Esophagus squamous epithelium (tissue), 5 donors: Measurements from ENCODE around the gene GPC6. TPM values are rescaled to one million over a fixed set of nuclear protein-coding genes. Genes with fewer than 3 reads are reported as not detected.

Experiments used
- DNase-seq: peaks from one replicate; lab custom pipeline; 2025; lab: John Stamatoyannopoulos, UW
- H3K27ac ChIP-seq, 4 donors: fragments of 200-600 bp; sonication (generic); one replicate each; pipeline ENCODE4 v1.5.1; 2016 to 2019; ENCODE audit warnings: mild to moderate bottlenecking in 1 of 4
- H3K27me3 ChIP-seq, 4 donors: fragments of 200-600 bp; sonication (generic); 1 replicate in 3 of 4; 2 replicates in 1 of 4; pipeline versions ENCODE4 v1.5.1 to v1.6.0; 2017 to 2021; ENCODE audit warnings: antibody characterized with exemption in 1 of 4
- H3K36me3 ChIP-seq, 3 donors: fragments of 200-600 bp; sonication (generic); one replicate each; pipeline ENCODE4 v1.5.1; 2016 to 2019
- H3K4me1 ChIP-seq, 3 donors: fragments of 200-600 bp; sonication (generic); one replicate each; pipeline ENCODE4 v1.5.1; 2017 to 2019
- H3K4me3 ChIP-seq, 4 donors: fragments of 200-600 bp; sonication (generic); 1 replicate in 3 of 4; 2 replicates in 1 of 4; pipeline ENCODE4 v1.5.1; 2016 to 2019; ENCODE audit warnings: mild to moderate bottlenecking in 2 of 4, moderate library complexity in 1 of 4
- H3K9me3 ChIP-seq, 3 donors: fragments of 200-600 bp; sonication (generic); one replicate each; pipeline ENCODE4 v1.5.1; 2016 to 2019
- POLR2A ChIP-seq, 4 donors: fragments of 450-650 bp; IDR thresholded peaks; one replicate each; pipeline ENCODE4 v1.6.1; 2017; ENCODE audit warnings: antibody characterized with exemption in 4 of 4, mild to moderate bottlenecking in 4 of 4, moderate library complexity in 3 of 4
- WGBS, 2 donors: methylation state at CpG; one replicate each; pipeline ENCODE4 v1.1.5; 2018; 5-methylcytosine and 5-hydroxymethylcytosine counted together
- intact Hi-C: fragments of 100-400 bp; cut with DNase I; formaldehyde crosslinking; loops from one replicate; pipeline ENCODE4 v1.15.0; 2022
- total RNA-seq, 4 donors: library from RNA; depleted of rRNA; stranded (reverse); fragments of >200 nt; gene quantifications; one replicate each; pipeline ENCODE4 v1.1.0, GENCODE V29; 2016
- TF ChIP-seq, protein P1 (sequence below), 6 experiments: fragments of 450-650 bp in 4 of 6; fragments of 200-600 bp in 2 of 6; sonication (generic) in 2 of 6; IDR thresholded peaks; one replicate each; pipeline ENCODE4 v1.5.1; 2016 to 2019; ENCODE audit warnings: antibody characterized with exemption in 6 of 6, mild to moderate bottlenecking in 4 of 6, moderate library complexity in 4 of 6
- donor health status: DM: yes; HTN: yes; CAD: no.

The GPC6 gene
- total RNA-seq, 4 donors from 2014 or later: 0.57 to 8.6 (median 2.6) TPM

DNA sequence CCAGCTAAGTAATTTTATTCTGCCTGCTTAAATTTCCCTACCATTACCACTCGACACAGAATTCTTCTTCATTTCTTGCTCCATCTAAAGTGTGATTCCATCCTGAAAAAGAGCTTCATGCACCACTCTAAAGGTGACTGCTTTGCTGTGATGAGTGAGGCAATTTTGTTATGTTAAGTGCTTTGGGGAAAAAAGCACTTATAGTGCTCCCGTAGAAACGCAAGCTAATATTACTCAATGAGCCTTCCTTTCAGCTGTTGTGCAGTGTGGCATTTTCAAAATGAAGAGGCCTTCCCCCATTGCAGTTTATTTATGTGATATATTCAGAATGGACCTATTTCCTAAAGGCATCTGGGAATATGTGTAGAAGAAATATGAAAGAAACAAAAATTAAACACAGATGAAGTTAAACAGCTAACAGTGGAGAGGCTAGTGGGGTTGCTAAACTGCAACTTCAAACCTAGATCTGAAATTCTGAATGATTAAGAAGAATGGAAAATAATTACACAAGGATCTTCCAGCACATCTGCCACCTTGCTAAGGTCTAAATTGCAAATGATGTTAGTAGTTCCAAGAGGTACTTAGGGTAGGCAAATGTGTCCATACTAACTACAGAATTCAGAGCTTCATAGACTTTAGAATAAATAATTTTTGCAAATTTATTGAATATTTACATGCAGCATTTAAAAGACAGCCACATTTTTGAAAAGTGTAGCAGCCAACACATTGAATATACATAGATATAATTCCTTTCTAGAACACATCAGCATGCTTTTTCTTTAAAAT lies 1041.2 kb downstream of the GPC6 start:
- Histone ChIP-seq H3K27me3 (no peaks in the 10 kb centered on the region), H3K27ac (no peak overlapping the region), H3K4me1 (no peaks in the 10 kb centered on the region), H3K36me3 (no peaks in the 10 kb centered on the region), H3K9me3 (no peaks in the 10 kb centered on the region), H3K4me3 (no peak overlapping the region)
- intact Hi-C loops: no loop called here
- TF ChIP-seq POLR2A (IDR thresholded peaks at IDR 0.05): no peak
- TF ChIP-seq, protein P1, sequence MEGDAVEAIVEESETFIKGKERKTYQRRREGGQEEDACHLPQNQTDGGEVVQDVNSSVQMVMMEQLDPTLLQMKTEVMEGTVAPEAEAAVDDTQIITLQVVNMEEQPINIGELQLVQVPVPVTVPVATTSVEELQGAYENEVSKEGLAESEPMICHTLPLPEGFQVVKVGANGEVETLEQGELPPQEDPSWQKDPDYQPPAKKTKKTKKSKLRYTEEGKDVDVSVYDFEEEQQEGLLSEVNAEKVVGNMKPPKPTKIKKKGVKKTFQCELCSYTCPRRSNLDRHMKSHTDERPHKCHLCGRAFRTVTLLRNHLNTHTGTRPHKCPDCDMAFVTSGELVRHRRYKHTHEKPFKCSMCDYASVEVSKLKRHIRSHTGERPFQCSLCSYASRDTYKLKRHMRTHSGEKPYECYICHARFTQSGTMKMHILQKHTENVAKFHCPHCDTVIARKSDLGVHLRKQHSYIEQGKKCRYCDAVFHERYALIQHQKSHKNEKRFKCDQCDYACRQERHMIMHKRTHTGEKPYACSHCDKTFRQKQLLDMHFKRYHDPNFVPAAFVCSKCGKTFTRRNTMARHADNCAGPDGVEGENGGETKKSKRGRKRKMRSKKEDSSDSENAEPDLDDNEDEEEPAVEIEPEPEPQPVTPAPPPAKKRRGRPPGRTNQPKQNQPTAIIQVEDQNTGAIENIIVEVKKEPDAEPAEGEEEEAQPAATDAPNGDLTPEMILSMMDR (IDR thresholded peaks at IDR 0.05): no peak
- no peak for DNase-seq
- 77 to 86% methylated on average over 3 of the region's 3 CpGs for WGBS, 2 donors

DNA sequence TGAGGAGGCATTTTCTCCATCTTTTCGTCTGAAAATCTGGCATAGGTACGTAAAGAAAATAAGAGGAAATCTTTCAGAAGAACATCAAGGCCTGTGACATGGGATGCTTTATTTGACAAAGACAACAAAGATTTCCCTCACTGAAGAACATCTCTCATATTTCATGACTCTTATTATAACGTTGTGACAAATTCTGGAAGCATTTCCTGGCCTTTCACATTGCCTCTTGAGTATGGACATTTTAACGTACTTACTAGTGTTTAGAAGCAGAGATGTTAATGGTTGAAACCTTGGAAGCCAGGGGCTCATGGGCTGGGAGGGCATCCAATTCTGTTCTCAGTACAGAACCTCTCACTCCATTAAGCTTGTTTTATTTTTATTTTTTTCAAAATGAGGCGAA lies 1042.1 kb downstream of the GPC6 start:
- no peak overlapping the region for H3K4me3 ChIP-seq
- H3K36me3 ChIP-seq: no peaks in the 10 kb centered on the region
- WGBS, 2 donors: 71 to 89% methylated on average over 5 of the region's 5 CpGs
- H3K27ac ChIP-seq: no peak overlapping the region
- intact Hi-C loops: no loop called here
- no peaks in the 10 kb centered on the region for H3K4me1 ChIP-seq
- no peak for DNase-seq
- H3K27me3 ChIP-seq: no peaks in the 10 kb centered on the region
- no peak for TF ChIP-seq POLR2A (IDR thresholded peaks at IDR 0.05)
- TF ChIP-seq, protein P1 (IDR thresholded peaks at IDR 0.05): no peak
- H3K9me3 ChIP-seq: no peaks in the 10 kb centered on the region

DNA sequence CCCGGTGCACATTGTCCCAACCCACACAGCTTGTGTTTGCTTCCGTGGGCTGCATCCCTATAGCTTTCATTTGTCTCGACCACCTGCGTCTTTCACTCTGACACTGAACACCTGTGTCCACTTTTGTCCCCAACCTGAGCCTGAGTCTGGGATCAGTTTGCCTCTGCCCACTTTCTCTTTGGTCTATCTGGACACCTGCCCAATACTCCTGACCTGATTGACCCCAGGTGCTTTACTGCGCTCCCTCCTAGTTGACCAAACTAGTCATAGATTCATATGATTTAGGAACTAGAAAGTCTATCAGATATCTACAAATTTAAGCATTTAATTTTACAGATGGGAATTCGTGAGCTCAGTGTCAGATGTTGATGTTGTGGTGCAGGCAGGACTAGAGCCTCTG lies 1043.0 kb downstream of the GPC6 start:
- no peak for DNase-seq
- Histone ChIP-seq H3K36me3 (no peaks in the 10 kb centered on the region), H3K27me3 (no peaks in the 10 kb centered on the region), H3K9me3 (no peaks in the 10 kb centered on the region), H3K4me3 (no peak overlapping the region), H3K27ac (no peak overlapping the region), H3K4me1 (no peaks in the 10 kb centered on the region)
- TF ChIP-seq POLR2A (IDR thresholded peaks at IDR 0.05): no peak
- TF ChIP-seq, protein P1 (IDR thresholded peaks at IDR 0.05): no peak
- 54 to 67% methylated on average over 6 of the region's 6 CpGs for WGBS, 2 donors
- intact Hi-C loops: no loop called here

DNA sequence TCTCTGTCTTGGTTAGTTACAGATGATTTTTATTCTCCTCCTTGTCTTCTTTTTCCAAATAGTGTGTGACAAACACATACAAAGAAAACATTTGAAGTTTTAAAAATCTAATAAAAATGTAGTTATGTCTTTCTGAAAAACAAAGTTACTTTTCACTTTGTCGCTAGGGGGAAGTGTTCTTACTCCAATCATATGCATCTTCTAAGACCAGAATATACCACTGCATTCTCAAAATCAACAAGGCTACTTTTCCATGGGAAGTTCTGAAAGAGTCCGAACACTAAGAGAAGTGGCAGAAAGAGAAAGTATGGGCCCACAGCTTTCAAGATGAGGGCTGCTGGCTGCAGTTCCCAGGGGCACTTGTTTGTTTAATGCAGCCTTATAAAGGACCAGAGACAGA lies 1043.9 kb downstream of the GPC6 start:
- no peaks in the 10 kb centered on the region for H3K36me3 ChIP-seq
- no peaks in the 10 kb centered on the region for H3K4me1 ChIP-seq
- DNase-seq: no peak
- H3K9me3 ChIP-seq: no peaks in the 10 kb centered on the region
- TF ChIP-seq, protein P1 (IDR thresholded peaks at IDR 0.05): no peak
- TF ChIP-seq POLR2A (IDR thresholded peaks at IDR 0.05): no peak
- 90 to 98% methylated on average over 2 of the region's 2 CpGs for WGBS, 2 donors
- no peak overlapping the region for H3K27ac ChIP-seq
- no peaks in the 10 kb centered on the region for H3K27me3 ChIP-seq
- H3K4me3 ChIP-seq: no peak overlapping the region
- intact Hi-C loops: no loop called here

DNA sequence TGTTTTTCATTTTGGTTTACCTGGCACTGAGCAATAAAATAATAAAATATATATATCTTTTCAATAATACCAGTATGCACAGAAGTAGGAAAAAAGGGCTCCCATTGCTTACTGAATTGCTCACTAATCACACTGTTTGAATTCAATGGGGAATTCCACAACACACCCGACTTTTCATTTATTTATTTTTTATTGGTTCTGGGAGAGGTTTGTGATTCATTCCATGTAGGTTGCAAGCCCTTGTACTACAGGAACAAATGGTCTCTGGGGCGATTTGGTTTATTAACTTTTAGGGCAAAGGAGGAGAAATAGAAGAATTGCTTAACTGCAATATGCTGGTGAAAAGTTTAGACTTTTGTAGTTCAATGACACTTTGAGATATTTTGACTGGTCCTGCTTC lies 1045.4 kb downstream of the GPC6 start:
- WGBS, 2 donors: 30 to 33% methylated on average over 2 of the region's 2 CpGs
- DNase-seq: no peak
- TF ChIP-seq, protein P1 (IDR thresholded peaks at IDR 0.05): no peak
- TF ChIP-seq POLR2A (IDR thresholded peaks at IDR 0.05): no peak
- no peak overlapping the region for H3K27ac ChIP-seq
- no peak overlapping the region for H3K4me3 ChIP-seq
- H3K36me3 ChIP-seq: no peaks in the 10 kb centered on the region
- no peaks in the 10 kb centered on the region for H3K27me3 ChIP-seq
- no peaks in the 10 kb centered on the region for H3K4me1 ChIP-seq
- intact Hi-C loops: no loop called here
- H3K9me3 ChIP-seq: no peaks in the 10 kb centered on the region
